HEK293T (cell line): Measurements from ENCODE around the gene HS3ST3A1.

Experiments
- CTCF ChIA-PET: fragments of 350-600 bp; formaldehyde crosslinking; extraction: SDS; loops from one replicate; lab custom pipeline; 2021; ENCODE audit warnings: antibody characterized with exemption, inconsistent platforms; lab: Yijun Ruan, JAX
- POLR2A ChIA-PET: fragments of 350-600 bp; formaldehyde crosslinking; extraction: SDS; loops from one replicate; lab custom pipeline; 2020; ENCODE audit warnings: antibody characterized with exemption, inconsistent platforms; lab: Yijun Ruan, JAX
- DNase-seq: peaks from one replicate; pipeline ENCODE4 v3.0.0; 2012; ENCODE audit warnings: mixed read lengths; ENCODE audit errors: extremely low spot score
- ARNT ChIP-seq: fragments of 450-650 bp; IDR thresholded peaks from 2 replicates; pipeline ENCODE4 v1.6.1; 2017; ENCODE audit warnings: mild to moderate bottlenecking
- BHLHE40 ChIP-seq: fragments of 450-650 bp; IDR thresholded peaks from 2 replicates; pipeline ENCODE4 v1.6.1; 2016; ENCODE audit warnings: mild to moderate bottlenecking, moderate library complexity, borderline replicate concordance
- CTBP1 ChIP-seq: fragments of 450-650 bp; IDR thresholded peaks from 2 replicates; pipeline ENCODE4 v1.6.1; 2016; ENCODE audit warnings: borderline replicate concordance
- ELF4 ChIP-seq: fragments of 450-650 bp; IDR thresholded peaks from 2 replicates; pipeline ENCODE4 v1.6.1; 2017; ENCODE audit warnings: antibody characterized with exemption
- FOXA1 ChIP-seq: fragments of 450-650 bp; IDR thresholded peaks from 2 replicates; pipeline ENCODE4 v1.6.1; 2016; ENCODE audit warnings: mild to moderate bottlenecking
- FOXK2 ChIP-seq: fragments of 450-650 bp; IDR thresholded peaks from 2 replicates; pipeline ENCODE4 v1.6.1; 2016; ENCODE audit warnings: mild to moderate bottlenecking
- FOXM1 ChIP-seq: fragments of 450-650 bp; IDR thresholded peaks from 2 replicates; pipeline ENCODE4 v1.6.1; 2017; ENCODE audit warnings: mild to moderate bottlenecking, borderline replicate concordance
- HDGF ChIP-seq: fragments of 450-650 bp; IDR thresholded peaks from 2 replicates; pipeline ENCODE4 v1.6.1; 2017; ENCODE audit warnings: antibody characterized with exemption, borderline replicate concordance
- L3MBTL2 ChIP-seq: fragments of 450-650 bp; conservative IDR thresholded peaks from 2 replicates; pipeline ENCODE4 v1.6.1; 2016; ENCODE audit warnings: mild to moderate bottlenecking
- LEF1 ChIP-seq: fragments of 450-650 bp; IDR thresholded peaks from 2 replicates; pipeline ENCODE4 v1.6.1; 2017; ENCODE audit warnings: mild to moderate bottlenecking, borderline replicate concordance
- NFRKB ChIP-seq: fragments of 450-650 bp; IDR thresholded peaks from 2 replicates; pipeline ENCODE4 v1.6.1; 2016; ENCODE audit warnings: mild to moderate bottlenecking, moderate library complexity
- SP1 ChIP-seq: fragments of 450-650 bp; IDR thresholded peaks from 2 replicates; pipeline ENCODE4 v1.6.1; 2017
- SUZ12 ChIP-seq: fragments of 450-650 bp; IDR thresholded peaks from 2 replicates; pipeline ENCODE4 v1.6.1; 2016; ENCODE audit warnings: mild to moderate bottlenecking
- TARDBP ChIP-seq: fragments of 450-650 bp; IDR thresholded peaks from 2 replicates; pipeline ENCODE4 v1.6.1; 2016
- ZNF384 ChIP-seq: fragments of 450-650 bp; IDR thresholded peaks from 2 replicates; pipeline ENCODE4 v1.6.1; 2016
- TF ChIP-seq, protein P1 (sequence below): fragments of 450-650 bp; IDR thresholded peaks from 2 replicates; pipeline ENCODE4 v1.6.1; 2016

Gene HS3ST3A1

DNA sequence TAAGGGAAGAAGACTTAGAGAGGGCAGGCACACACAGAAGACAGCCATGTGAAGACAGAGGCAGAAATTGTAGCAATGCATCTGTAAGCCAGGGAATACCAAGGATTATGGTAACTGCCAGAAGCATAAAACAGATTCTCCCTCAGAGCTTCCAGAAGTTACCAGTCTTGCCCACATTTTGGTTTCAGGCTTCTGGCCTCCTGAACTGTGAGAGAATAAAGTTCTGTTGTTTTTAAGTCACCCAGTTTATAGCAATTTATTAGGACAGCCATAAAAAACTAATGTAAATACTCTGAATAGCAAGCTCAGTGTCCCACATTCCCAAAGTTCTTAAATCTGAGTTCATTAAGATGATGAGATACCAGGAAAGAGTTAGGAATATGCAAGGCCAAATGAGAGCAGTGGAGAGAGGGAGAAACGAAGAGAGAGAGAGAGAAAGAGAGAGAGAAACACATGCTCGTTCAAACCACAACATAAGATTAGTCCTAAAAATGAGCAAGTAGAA lies 123.4 kb downstream of the HS3ST3A1 start:
- DNase-seq: no peak
- CTCF ChIA-PET: no interaction called here
- POLR2A ChIA-PET: no interaction called here
- TF ChIP-seq SUZ12: no peak
- TF ChIP-seq BHLHE40: no peak
- TF ChIP-seq, protein P1, sequence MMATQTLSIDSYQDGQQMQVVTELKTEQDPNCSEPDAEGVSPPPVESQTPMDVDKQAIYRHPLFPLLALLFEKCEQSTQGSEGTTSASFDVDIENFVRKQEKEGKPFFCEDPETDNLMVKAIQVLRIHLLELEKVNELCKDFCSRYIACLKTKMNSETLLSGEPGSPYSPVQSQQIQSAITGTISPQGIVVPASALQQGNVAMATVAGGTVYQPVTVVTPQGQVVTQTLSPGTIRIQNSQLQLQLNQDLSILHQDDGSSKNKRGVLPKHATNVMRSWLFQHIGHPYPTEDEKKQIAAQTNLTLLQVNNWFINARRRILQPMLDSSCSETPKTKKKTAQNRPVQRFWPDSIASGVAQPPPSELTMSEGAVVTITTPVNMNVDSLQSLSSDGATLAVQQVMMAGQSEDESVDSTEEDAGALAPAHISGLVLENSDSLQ: no peak

DNA sequence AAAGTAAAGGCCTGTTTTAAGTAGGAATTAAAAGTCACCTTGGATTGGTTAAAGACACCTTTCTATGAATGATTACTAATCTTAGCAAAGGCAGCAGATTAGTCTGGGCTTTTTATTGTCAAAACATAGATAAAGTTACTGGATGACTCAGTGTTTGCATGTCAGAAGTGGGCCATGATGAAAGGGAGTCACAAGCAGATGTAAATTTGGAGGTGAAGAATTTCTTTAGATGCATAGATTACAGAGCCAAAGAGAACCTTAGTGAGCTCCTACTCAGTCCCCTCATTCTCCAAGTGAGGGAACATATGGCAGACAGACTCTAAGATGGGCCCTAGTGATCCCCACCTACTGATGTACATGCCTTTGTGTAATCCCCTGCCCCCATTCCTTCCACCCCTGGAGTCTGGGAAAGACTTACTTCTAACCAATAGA lies 124.5 kb downstream of the HS3ST3A1 start:
- TF ChIP-seq HDGF (no peak), BHLHE40 (no peak), FOXA1 (no peak), ARNT (no peak), ZNF384 (no peak), L3MBTL2 (no peak), LEF1 (no peak), FOXM1 (no peak), NFRKB (no peak), FOXK2 (no peak), SUZ12 (no peak), ELF4 (no peak), CTBP1 (no peak), TARDBP (no peak)
- TF ChIP-seq, protein P1: no peak
- ChIA-PET POLR2A (no interaction called here), CTCF (no interaction called here)
- no peak for DNase-seq

DNA sequence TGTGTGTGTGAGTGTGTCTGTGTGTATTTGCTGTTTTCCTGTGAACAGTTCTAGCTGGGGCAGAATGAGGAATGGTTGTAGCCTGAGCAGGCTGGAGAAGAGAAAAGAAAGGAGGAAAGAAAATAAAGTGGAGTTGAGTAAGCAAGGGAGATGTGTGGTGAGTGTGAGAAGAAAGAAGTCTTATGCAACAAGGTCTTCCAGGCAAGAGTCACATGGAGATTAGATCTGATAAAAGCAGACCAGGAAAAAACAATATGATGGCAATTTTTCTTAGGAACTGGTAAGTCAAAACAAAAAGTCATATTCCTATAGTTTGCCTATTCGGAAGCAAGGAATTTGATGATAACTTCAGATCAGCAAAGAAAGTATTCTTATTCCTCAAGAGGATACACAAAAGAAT lies 125.0 kb downstream of the HS3ST3A1 start:
- ChIA-PET POLR2A (no interaction called here), CTCF (no interaction called here)
- TF ChIP-seq TARDBP: no peak
- TF ChIP-seq LEF1: no peak
- TF ChIP-seq HDGF: no peak
- no peak for TF ChIP-seq SP1
- no peak for TF ChIP-seq ARNT
- TF ChIP-seq ELF4: no peak
- no peak for TF ChIP-seq BHLHE40
- no peak for TF ChIP-seq FOXA1
- TF ChIP-seq FOXK2: no peak
- TF ChIP-seq, protein P1: no peak
- TF ChIP-seq FOXM1: no peak
- no peak for TF ChIP-seq L3MBTL2
- TF ChIP-seq SUZ12: no peak
- no peak for TF ChIP-seq NFRKB
- TF ChIP-seq CTBP1: no peak
- no peak for TF ChIP-seq ZNF384
- no peak for DNase-seq

DNA sequence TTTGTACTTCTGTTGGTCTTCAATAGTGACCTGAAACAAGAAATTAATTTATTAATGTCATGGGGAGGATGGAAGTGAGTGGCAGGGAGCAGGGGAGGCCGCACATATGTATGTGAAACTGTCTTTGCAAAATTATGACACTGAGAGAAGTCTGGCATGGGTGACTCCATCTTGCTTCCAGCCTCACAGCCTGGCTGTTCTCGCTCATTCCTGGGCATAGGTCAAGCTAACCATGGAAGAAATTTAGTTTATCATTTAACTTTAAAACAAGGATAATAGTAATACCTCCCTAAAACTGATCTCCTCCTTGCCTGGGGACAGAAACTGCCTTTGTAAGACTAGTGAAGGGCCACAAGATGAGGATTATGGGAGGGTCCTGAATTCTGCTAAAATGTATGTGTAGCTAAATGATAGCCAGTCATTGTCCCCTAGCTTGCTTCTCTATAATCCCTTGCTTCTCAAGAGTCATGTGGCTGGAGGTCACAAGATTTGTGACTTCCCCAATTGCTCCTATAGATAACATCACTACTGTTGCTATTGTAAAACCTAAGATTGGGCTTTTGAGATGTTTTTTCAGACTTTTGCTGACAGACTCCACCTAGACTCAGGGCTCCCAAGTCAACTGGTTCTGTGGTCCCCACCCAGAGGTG lies 126.0 kb downstream of the HS3ST3A1 start:
- ChIA-PET POLR2A (no interaction called here), CTCF (no interaction called here)
- no peak for DNase-seq
- TF ChIP-seq SUZ12 (no peak), LEF1 (no peak), TARDBP (no peak), ZNF384 (no peak), HDGF (no peak), ARNT (no peak), FOXA1 (no peak), FOXM1 (no peak), NFRKB (no peak), CTBP1 (no peak), BHLHE40 (no peak), ELF4 (no peak), L3MBTL2 (no peak), FOXK2 (no peak), SP1 (no peak)
- TF ChIP-seq, protein P1: no peak

DNA sequence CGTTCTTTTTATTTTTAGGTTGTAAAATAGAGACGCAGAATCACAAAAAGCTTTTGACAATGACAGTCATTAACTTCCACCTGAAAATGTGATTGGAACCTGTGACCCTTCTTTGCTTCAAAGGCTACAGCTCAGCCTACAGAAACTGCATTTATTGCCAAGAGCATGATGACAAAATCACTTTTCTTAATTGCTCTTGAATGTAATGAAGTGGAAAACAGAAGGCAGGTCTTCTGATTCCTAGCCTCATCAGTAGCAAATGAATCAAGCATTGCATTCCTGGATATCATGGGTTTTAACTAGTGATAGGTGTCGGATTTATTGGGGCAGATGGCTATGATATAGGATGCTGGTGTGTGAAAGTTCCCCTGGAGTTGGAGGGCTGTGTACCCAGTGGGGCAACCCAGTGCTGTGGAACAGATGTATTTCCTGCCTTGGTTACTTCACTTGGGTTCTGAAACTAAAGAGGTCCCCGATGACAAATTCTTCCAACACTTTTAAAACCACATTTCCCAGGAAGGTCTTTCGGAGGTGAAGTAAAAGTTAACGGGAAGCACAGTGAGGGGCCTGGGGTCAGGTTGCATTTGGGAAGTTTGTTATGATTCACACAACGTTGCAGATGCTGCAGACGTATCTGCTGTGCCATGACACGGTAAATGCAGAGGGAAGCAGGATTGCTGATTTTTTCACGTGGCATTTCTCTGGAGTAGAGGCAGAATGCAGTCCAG lies 127.5 kb downstream of the HS3ST3A1 start:
- TF ChIP-seq BHLHE40 (no peak), FOXK2 (no peak), FOXA1 (no peak), ZNF384 (no peak), NFRKB (no peak), SP1 (no peak), ELF4 (no peak), FOXM1 (no peak), L3MBTL2 (no peak)
- TF ChIP-seq, protein P1: no peak
- CTCF ChIA-PET: no interaction called here
- DNase-seq: no peak
- POLR2A ChIA-PET: no interaction called here
